Right lobe of liver (tissue), 6 donors: Measurements from ENCODE around the gene DIS3L2. TPM values are rescaled to one million over a fixed set of nuclear protein-coding genes. Genes with fewer than 3 reads are reported as not detected.

Experiments
- ATAC-seq, 4 donors: fragments of 200-7000 bp; cut with Tn5 transposase; one replicate each; pipeline ENCODE4 v1.9.1; 2020; ENCODE audit warnings: mild to moderate bottlenecking in 4 of 4, moderate library complexity in 4 of 4
- DNase-seq, 3 donors: peaks; one replicate each; pipeline ENCODE4 v3.0.0-alpha.2; 2020
- H3K27ac ChIP-seq, 3 donors: fragments of 200-600 bp; one replicate each; pipeline ENCODE4 v1.8.0; 2022
- H3K27me3 ChIP-seq, 2 donors: fragments of 200-600 bp; one replicate each; pipeline ENCODE4 v1.8.0; 2022
- H3K36me3 ChIP-seq, 4 donors: fragments of 200-600 bp; sonication (generic) in 1 of 4; one replicate each; pipeline versions ENCODE4 v1.5.1 to v1.8.0; 2017 to 2022; ENCODE audit warnings: control low read depth in 1 of 4
- H3K4me1 ChIP-seq, 4 donors: fragments of 200-600 bp; sonication (generic) in 1 of 4; one replicate each; pipeline versions ENCODE4 v1.5.1 to v1.8.0; 2017 to 2022; ENCODE audit warnings: control low read depth in 1 of 4
- H3K4me3 ChIP-seq, 3 donors: fragments of 200-600 bp; one replicate each; pipeline ENCODE4 v1.8.0; 2022
- H3K9me3 ChIP-seq, 4 donors: fragments of 200-600 bp; sonication (generic) in 1 of 4; one replicate each; pipeline versions ENCODE4 v1.5.1 to v1.8.0; 2017 to 2022; ENCODE audit warnings: control low read depth in 1 of 4
- CTCF ChIP-seq, 4 donors: fragments of 200-600 bp in 3 of 4; fragments of 450-650 bp in 1 of 4; IDR thresholded peaks; one replicate each; pipeline versions ENCODE4 v1.5.1 to v1.8.0; 2016 to 2022; ENCODE audit warnings: antibody characterized with exemption in 4 of 4, mild to moderate bottlenecking in 2 of 4
- POLR2A ChIP-seq: fragments of 450-650 bp; IDR thresholded peaks from one replicate; pipeline ENCODE4 v1.6.1; 2017; ENCODE audit warnings: antibody characterized with exemption, mild to moderate bottlenecking
- WGBS: methylation state at CpG from one replicate; pipeline ENCODE4 v1.1.6; 2018; ENCODE audit warnings: low coverage, low lambda C conversion rate; ENCODE audit not compliant: insufficient coverage; ENCODE audit errors: missing lambda C conversion rate; 5-methylcytosine and 5-hydroxymethylcytosine counted together
- intact Hi-C, 2 donors: fragments of 100-400 bp; cut with DNase I; formaldehyde crosslinking; loops; one replicate each; pipeline versions ENCODE4 v1.11.2 to v1.14.1; 2022
- total RNA-seq, 6 experiments: library from RNA; depleted of rRNA in 2 of 6; stranded (reverse); fragments of >200 nt in 2 of 6; fragmentation: NEBNext Ultra II Directional in 3 of 6; extraction: Animal tissue kit (Norgen Biotek cat#: 25700) in 3 of 6; gene quantifications; one replicate each; pipeline versions ENCODE4 v1.1.0 to v1.2.4, GENCODE V29; 2016 to 2023
- donor health status: DM: no; HTN: yes; CAD: no.
- donor health status: DM: no; HTN: no; CAD: no.
- donor health status: DM: no; HTN: no; CAD: no.
- donor health status: DM: no; HTN: yes; CAD: no.
- donor health status: DM: no; HTN: yes; CAD: no.

The DIS3L2 gene
- total RNA-seq, 6 experiments from 2014 or later, result 8.1 to 22.3 (median 16.7) TPM

- no peak overlapping the region for H3K27ac ChIP-seq
- DNase-seq (no peak), ATAC-seq (no peak)
- H3K36me3 ChIP-seq, result no peaks in the 10 kb centered on the region
- TF ChIP-seq POLR2A (no peak), CTCF (IDR thresholded peaks at IDR 0.05) (no peak)
- no peaks in the 10 kb centered on the region for H3K9me3 ChIP-seq
- H3K4me3 ChIP-seq, result no peak overlapping the region
- intact Hi-C loops, result no loop called here
- H3K27me3 ChIP-seq, result no peaks in the 10 kb centered on the region
- no peaks in the 10 kb centered on the region for H3K4me1 ChIP-seq
These were observed 97.4 kb downstream of the DIS3L2 start for GRCh38 chr2:232058931-232059330.

- no peak for TF ChIP-seq POLR2A
- no peak for TF ChIP-seq CTCF (IDR thresholded peaks at IDR 0.05)
- Histone ChIP-seq H3K9me3 (no peaks in the 10 kb centered on the region), H3K27me3 (no peaks in the 10 kb centered on the region), H3K4me3 (no peak overlapping the region), H3K27ac (no peak overlapping the region), H3K4me1 (no peaks in the 10 kb centered on the region), H3K36me3 (no peaks in the 10 kb centered on the region)
- ATAC-seq (no peak), DNase-seq (no peak)
- 84% methylated on average over 4 of the region's 4 CpGs for WGBS
- intact Hi-C loops, result no loop called here
These were observed 99.8 kb downstream of the DIS3L2 start for GRCh38 chr2:232061265-232061664.

DNA sequence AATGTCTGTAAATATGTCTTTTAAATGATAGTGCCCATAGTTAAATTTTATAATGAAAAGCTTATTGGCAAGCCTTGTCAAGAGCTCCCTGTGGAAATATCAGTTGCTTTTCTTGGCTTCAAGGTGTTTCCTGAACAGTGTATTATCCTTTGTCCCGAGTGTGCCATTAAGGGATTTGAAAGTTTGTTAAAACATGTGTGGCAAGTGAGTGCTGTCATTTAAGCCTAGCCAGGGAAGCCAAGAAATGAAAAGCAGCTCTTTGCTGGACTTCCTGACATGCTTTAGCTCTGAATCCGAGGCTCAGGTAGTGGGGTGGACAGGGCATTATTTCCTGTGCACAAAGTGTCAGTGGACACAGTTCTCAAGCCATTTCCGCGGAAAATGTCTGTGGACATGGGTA, 111.5 kb downstream of the DIS3L2 start:
- TF ChIP-seq CTCF (IDR thresholded peaks at IDR 0.05), result no peak
- no peak for TF ChIP-seq POLR2A
- ATAC-seq (peak in 1 of 4 donors; percentile 19), DNase-seq (no peak)
- H3K4me1 ChIP-seq, result peaks cover 0 to 30% (median 4%) of the 10 kb centered on the region in 4 donors
- H3K9me3 ChIP-seq, result no peaks in the 10 kb centered on the region
- WGBS, result 66% methylated on average over 4 of the region's 4 CpGs
- intact Hi-C loops, result no loop called here
- H3K27ac ChIP-seq, result no peak overlapping the region
- no peaks in the 10 kb centered on the region for H3K27me3 ChIP-seq
- H3K4me3 ChIP-seq, result no peak overlapping the region
- no peaks in the 10 kb centered on the region for H3K36me3 ChIP-seq

- no peak overlapping the region for H3K4me3 ChIP-seq
- H3K36me3 ChIP-seq, result no peaks in the 10 kb centered on the region
- intact Hi-C loops, result no loop called here
- TF ChIP-seq POLR2A (no peak), CTCF (IDR thresholded peaks at IDR 0.05) (no peak)
- H3K9me3 ChIP-seq, result no peaks in the 10 kb centered on the region
- no peak for DNase-seq
- ATAC-seq, result peak; percentile 41 to 62 (median 50)
- H3K27ac ChIP-seq, result no peak overlapping the region
- H3K4me1 ChIP-seq, result peaks cover 0 to 30% (median 4%) of the 10 kb centered on the region in 4 donors
- WGBS, result 18% methylated on average over 3 of the region's 3 CpGs
- H3K27me3 ChIP-seq, result no peaks in the 10 kb centered on the region
These were observed 112.2 kb downstream of the DIS3L2 start for GRCh38 chr2:232073699-232074098.

- DNase-seq (no peak), ATAC-seq (peak in 3 of 4 donors; percentile 22 to 92 (median 53))
- H3K27ac ChIP-seq, result no peak overlapping the region
- WGBS, result 43% methylated on average over 1 of the region's 1 CpG
- H3K9me3 ChIP-seq, result no peaks in the 10 kb centered on the region
- H3K4me3 ChIP-seq, result no peak overlapping the region
- intact Hi-C loops, result no loop called here
- H3K4me1 ChIP-seq, result peaks cover 0 to 26% (median 4%) of the 10 kb centered on the region in 4 donors
- no peaks in the 10 kb centered on the region for H3K27me3 ChIP-seq
- TF ChIP-seq POLR2A, result no peak
- no peak for TF ChIP-seq CTCF (IDR thresholded peaks at IDR 0.05)
- no peaks in the 10 kb centered on the region for H3K36me3 ChIP-seq
These were observed 113.6 kb downstream of the DIS3L2 start for GRCh38 chr2:232075080-232075479.
